GM12801 (cell line): ENCODE measurements around the gene MRPL27.

ENCODE experiments used
- TF ChIP-seq, protein P1 (sequence below): IDR thresholded peaks from one replicate; pipeline ENCODE4 v1.5.1; 2011; ENCODE audit warnings: control low read depth; ENCODE audit not compliant: insufficient read length; ENCODE audit errors: extremely low read depth

Gene MRPL27

DNA sequence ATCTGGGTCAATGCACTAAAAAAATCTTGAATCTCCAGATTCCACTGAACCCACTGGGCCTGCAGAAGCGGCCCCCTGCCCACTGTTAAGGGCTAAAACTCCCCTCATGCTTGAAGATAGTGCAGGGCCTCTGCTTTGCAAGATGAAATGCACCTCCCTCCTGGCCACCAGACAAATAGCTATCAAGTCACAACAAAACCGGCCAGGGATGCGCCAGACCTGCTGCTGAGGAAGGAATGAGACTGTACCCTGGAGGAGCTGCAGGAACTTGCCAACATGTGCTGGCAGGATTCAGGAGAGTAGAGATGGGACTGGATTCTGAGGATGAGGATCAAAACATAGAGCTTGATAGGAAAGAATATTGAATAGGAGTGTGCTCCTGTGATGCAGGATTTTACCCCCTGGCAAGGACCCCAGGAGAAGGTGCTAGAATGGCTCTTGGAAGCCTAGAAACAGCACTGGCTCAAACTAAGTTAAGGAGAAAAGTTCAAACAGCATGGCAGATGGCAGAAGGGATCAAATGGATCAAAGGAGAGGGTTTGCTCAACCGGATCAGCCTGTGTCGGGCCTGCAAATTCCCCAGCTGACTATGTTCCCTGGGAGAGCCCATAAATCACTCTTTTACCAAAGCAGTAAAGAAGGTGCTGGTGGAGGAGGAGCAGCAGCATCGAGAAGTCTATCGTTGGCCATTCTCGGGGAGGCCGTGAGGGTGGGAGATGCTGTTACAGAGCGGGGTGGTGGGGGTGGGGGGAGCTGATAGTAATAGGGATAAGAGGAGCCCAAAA, 54.3 kb downstream of the MRPL27 start:
- TF ChIP-seq, protein P1, sequence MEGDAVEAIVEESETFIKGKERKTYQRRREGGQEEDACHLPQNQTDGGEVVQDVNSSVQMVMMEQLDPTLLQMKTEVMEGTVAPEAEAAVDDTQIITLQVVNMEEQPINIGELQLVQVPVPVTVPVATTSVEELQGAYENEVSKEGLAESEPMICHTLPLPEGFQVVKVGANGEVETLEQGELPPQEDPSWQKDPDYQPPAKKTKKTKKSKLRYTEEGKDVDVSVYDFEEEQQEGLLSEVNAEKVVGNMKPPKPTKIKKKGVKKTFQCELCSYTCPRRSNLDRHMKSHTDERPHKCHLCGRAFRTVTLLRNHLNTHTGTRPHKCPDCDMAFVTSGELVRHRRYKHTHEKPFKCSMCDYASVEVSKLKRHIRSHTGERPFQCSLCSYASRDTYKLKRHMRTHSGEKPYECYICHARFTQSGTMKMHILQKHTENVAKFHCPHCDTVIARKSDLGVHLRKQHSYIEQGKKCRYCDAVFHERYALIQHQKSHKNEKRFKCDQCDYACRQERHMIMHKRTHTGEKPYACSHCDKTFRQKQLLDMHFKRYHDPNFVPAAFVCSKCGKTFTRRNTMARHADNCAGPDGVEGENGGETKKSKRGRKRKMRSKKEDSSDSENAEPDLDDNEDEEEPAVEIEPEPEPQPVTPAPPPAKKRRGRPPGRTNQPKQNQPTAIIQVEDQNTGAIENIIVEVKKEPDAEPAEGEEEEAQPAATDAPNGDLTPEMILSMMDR: no peak
